K562 (cell line): ENCODE data around the gene KLRC3. TPM values are rescaled to one million over a fixed set of nuclear protein-coding genes. Genes with fewer than 3 reads are reported as not detected.

ENCODE experiments used
- HMGXB4 ChIP-seq: sonication (generic); formaldehyde crosslinking; IDR thresholded peaks from 2 replicates; pipeline ENCODE4 v1.8.1; 2023; ENCODE audit warnings: mild to moderate bottlenecking, missing genetic modification reagents
- KDM5B ChIP-seq: fragments of 200-600 bp; sonication (generic); IDR thresholded peaks from 2 replicates; pipeline ENCODE4 v1.6.1; 2012; ENCODE audit warnings: low read depth, mild to moderate bottlenecking, moderate library complexity, low read length, control low read depth, inconsistent platforms; ENCODE audit not compliant: insufficient replicate concordance
- ZNF124 ChIP-seq: sonication (generic); formaldehyde crosslinking; IDR thresholded peaks from 2 replicates; pipeline ENCODE4 v1.8.1; 2022; ENCODE audit warnings: missing genetic modification reagents
- ZNF407 ChIP-seq: fragments of 450-650 bp; IDR thresholded peaks from 2 replicates; pipeline ENCODE4 v1.6.1; 2016; ENCODE audit warnings: low read depth
- polyA plus RNA-seq, 8 experiments: library from polyadenylated mRNA; depleted of rRNA in 4 of 8; stranded (reverse) in 5 of 8; unstranded in 3 of 8; fragments of >200 nt; fragmentation: Nextera tagmentation in 2 of 8; fragmentation: Illumina TruSeq in 1 of 8; extraction: Ambion mirVana in 2 of 8; extraction: Trizol in 1 of 8; gene quantifications; 2 replicates each; pipeline versions ENCODE4 v1.2.1 to v1.2.3, GENCODE V29; 2011 to 2014; ENCODE audit warnings: inconsistent platforms in 1 of 8, missing spikeins in 1 of 8
- total RNA-seq, 7 experiments: library from RNA; depleted of rRNA in 6 of 7; stranded (reverse); fragments of >200 nt in 6 of 7; fragmentation: Illumina TruSeq in 2 of 7; extraction: Trizol in 2 of 7; gene quantifications; 2 replicates each; pipeline versions ENCODE4 v1.2.1 to v1.2.3, GENCODE V29; 2011 to 2021; ENCODE audit warnings: low replicate concordance in 1 of 7

The KLRC3 gene
- total and polyA plus RNA-seq, 9 of the 15 experiments (the other 6 are each of a cell fraction or from before 2014, with no cell fraction given) = 0.09 to 0.32 (median 0.18) TPM; not detected in 5

- no peak for TF ChIP-seq ZNF407
- no peak for TF ChIP-seq HMGXB4 (CRISPR knock-in tag)
- no peak for TF ChIP-seq ZNF124 (CRISPR knock-in tag)
- no peak for TF ChIP-seq KDM5B
Measured at GRCh38 chr12:10469701-10470100, 49.3 kb upstream of the KLRC3 start (continued).
